Spinal cord (tissue), 4 donors: ENCODE results near the gene INAVA. TPM values are rescaled to one million over a fixed set of nuclear protein-coding genes. Genes with fewer than 3 reads are reported as not detected.

Source experiments
- polyA plus RNA-seq, 2 donors: library from polyadenylated mRNA; unstranded; fragments of 120-200 nt; gene quantifications; one replicate each; pipeline ENCODE4 v1.2.1, GENCODE V29; 2013; ENCODE audit not compliant: insufficient read length in 2 of 2
- small RNA-seq: library from RNA; depleted of rRNA; stranded (forward); fragments of <200 nt; gene quantifications from one replicate; pipeline ENCODE3, GENCODE V24; 2014; ENCODE audit warnings: low replicate concordance
- total RNA-seq, 2 donors: library from RNA; depleted of rRNA in 1 of 2; stranded (reverse); fragments of 120-200 nt in 1 of 2; fragments of >200 nt in 1 of 2; gene quantifications; one replicate each; pipeline versions ENCODE4 v1.2.3 to v1.2.4, GENCODE V29; 2013 to 2014

The INAVA gene
- total and polyA plus RNA-seq, 4 donors = 3.5 to 19.5 (median 12.3) TPM

Small RNA genes lying within 50 kb of the gene (small RNA-seq; reads per million reads assigned to genes)
- gene RNU6-704P = not detected

Other genes starting within 250 kb of the INAVA start
- 10 to 100 TPM; 27.6 to 30.5 TPM for gene DDX59, start 225.0 kb upstream of the INAVA start, total RNA-seq
- gene DDX59, start 225.0 kb upstream of the INAVA start, polyA plus RNA-seq = 10 to 100 TPM; 20.5 to 24.9 TPM
- gene CAMSAP2, start 156.0 kb upstream of the INAVA start, total RNA-seq = 100 to 1,000 TPM in 1 of 2 donors, 10 to 100 TPM in 1; 74.2 to 133 TPM
- 100 to 1,000 TPM in 1 of 2 donors, 10 to 100 TPM in 1; 74.4 to 113 TPM for gene CAMSAP2, start 156.0 kb upstream of the INAVA start, polyA plus RNA-seq
- not detected for gene GPR25, start 21.9 kb upstream of the INAVA start, total RNA-seq
- gene GPR25, start 21.9 kb upstream of the INAVA start, polyA plus RNA-seq = under 1 TPM; 0.44 to 0.63 TPM
- 10 to 100 TPM; 29.9 to 37.8 TPM for gene KIF21B, start 128.8 kb downstream of the INAVA start, total RNA-seq
- gene KIF21B, start 128.8 kb downstream of the INAVA start, polyA plus RNA-seq = 100 to 1,000 TPM; 102 to 104 TPM
- under 1 TPM; 0.20 to 0.33 TPM for gene CACNA1S, start 217.5 kb downstream of the INAVA start, total RNA-seq
- under 1 TPM; 0.16 to 0.23 TPM for gene CACNA1S, start 217.5 kb downstream of the INAVA start, polyA plus RNA-seq
- under 1 TPM in 1 of 2 donors, not detected in 1; 0.17 TPM for gene ASCL5, start 232.3 kb downstream of the INAVA start, total RNA-seq
- gene ASCL5, start 232.3 kb downstream of the INAVA start, polyA plus RNA-seq = 1 to 10 TPM in 1 of 2 donors, under 1 TPM in 1; 0.95 to 1.3 TPM